ENCODE measurements around the gene DVL1. TPM values are rescaled to one million over a fixed set of nuclear protein-coding genes. Genes with fewer than 3 reads are reported as not detected.

DVL1 gene
- polyA plus RNA-seq, 3 donors: 0.41 to 29.8 (median 0.55) TPM

- H3K4me3 ChIP-seq (replicated peaks in 1 of 3; ENCODE audit: low read depth in 2 of 3, low read length in 3 of 3): no peak overlapping the region
- WGBS (ENCODE audit: insufficient coverage): 96% methylated on average over 10 of the region's 16 CpGs
- no peaks in the 10 kb centered on the region for H3K4me1 Mint-ChIP-seq
- H3K79me2 ChIP-seq (ENCODE audit: insufficient read depth, low read length): no peaks in the 10 kb centered on the region
- no peak overlapping the region for H2AFZ ChIP-seq (ENCODE audit: insufficient read depth, low read depth, low read length, poor library complexity, severe bottlenecking)
- peaks cover 9 to 14% of the 10 kb centered on the region in 2 donors for H3K36me3 ChIP-seq (replicated peaks in 1 of 2; ENCODE audit: control insufficient read depth in 1 of 2, insufficient read depth in 2 of 2, low read length in 2 of 2)
- no peak overlapping the region for H3K4me3 Mint-ChIP-seq
- H3K4me1 ChIP-seq (ENCODE audit: control insufficient read depth in 1 of 2, insufficient read depth in 2 of 2, low read length in 2 of 2): no peaks in the 10 kb centered on the region
- no peaks in the 10 kb centered on the region for H4K20me1 ChIP-seq (ENCODE audit: insufficient read depth, low read length)
- no peak overlapping the region for H3K9ac ChIP-seq (ENCODE audit: insufficient read depth, low read length, poor library complexity, severe bottlenecking)
- H3K9me3 Mint-ChIP-seq: peaks cover 0 to 1% (median 0%) of the 10 kb centered on the region in 7 donors
- TF ChIP-seq CTCF (IDR thresholded peaks at IDR 0.05): no peak
- H3K36me3 Mint-ChIP-seq: peaks cover 10 to 28% of the 10 kb centered on the region in 2 donors
- H3K27me3 ChIP-seq (ENCODE audit: control insufficient read depth in 2 of 2, insufficient read depth in 2 of 2, low read length in 2 of 2): no peaks in the 10 kb centered on the region
- H3K4me2 ChIP-seq (replicated peaks; ENCODE audit: extremely low read depth, low read length, poor library complexity, severe bottlenecking): no peak overlapping the region
- H3K27ac ChIP-seq (ENCODE audit: low read depth in 1 of 2, low read length in 2 of 2): no peak overlapping the region
- DNase-seq: no peak
- peaks cover 0 to 1% (median 0%) of the 10 kb centered on the region in 3 donors for H3K27me3 Mint-ChIP-seq (ENCODE audit: low read depth in 3 of 3)
- peak overlapping the region in 1 of 7 donors; percentile 30 for H3K27ac Mint-ChIP-seq
- intact Hi-C loops (cut with micrococcal nuclease): no loop called here
- no peaks in the 10 kb centered on the region for H3K9me3 ChIP-seq (replicated peaks in 1 of 2; ENCODE audit: control insufficient read depth in 1 of 2, insufficient read depth in 1 of 2, low read length in 2 of 2)
Observed at GRCh38 chr1:1335283-1335682, 13.9 kb downstream of the DVL1 start.

- TF ChIP-seq CTCF (IDR thresholded peaks at IDR 0.05): no peak
- no peaks in the 10 kb centered on the region for H3K27me3 Mint-ChIP-seq (ENCODE audit: low read depth in 3 of 3)
- H3K27me3 ChIP-seq (ENCODE audit: control insufficient read depth in 2 of 2, insufficient read depth in 2 of 2, low read length in 2 of 2): no peaks in the 10 kb centered on the region
- H3K79me2 ChIP-seq (ENCODE audit: insufficient read depth, low read length): no peaks in the 10 kb centered on the region
- H3K27ac Mint-ChIP-seq: no peak overlapping the region
- intact Hi-C loops (cut with micrococcal nuclease): no loop called here
- H3K4me3 ChIP-seq (replicated peaks in 1 of 3; ENCODE audit: low read depth in 2 of 3, low read length in 3 of 3): no peak overlapping the region
- peaks cover 7 to 23% of the 10 kb centered on the region in 2 donors for H3K36me3 Mint-ChIP-seq
- no peak overlapping the region for H3K4me2 ChIP-seq (replicated peaks; ENCODE audit: extremely low read depth, low read length, poor library complexity, severe bottlenecking)
- H3K9ac ChIP-seq (ENCODE audit: insufficient read depth, low read length, poor library complexity, severe bottlenecking): no peak overlapping the region
- no peaks in the 10 kb centered on the region for H3K4me1 ChIP-seq (ENCODE audit: control insufficient read depth in 1 of 2, insufficient read depth in 2 of 2, low read length in 2 of 2)
- no peaks in the 10 kb centered on the region for H4K20me1 ChIP-seq (ENCODE audit: insufficient read depth, low read length)
- H3K4me1 Mint-ChIP-seq: no peaks in the 10 kb centered on the region
- peaks cover 9 to 10% of the 10 kb centered on the region in 2 donors for H3K36me3 ChIP-seq (replicated peaks in 1 of 2; ENCODE audit: control insufficient read depth in 1 of 2, insufficient read depth in 2 of 2, low read length in 2 of 2)
- H3K9me3 ChIP-seq (replicated peaks in 1 of 2; ENCODE audit: control insufficient read depth in 1 of 2, insufficient read depth in 1 of 2, low read length in 2 of 2): no peaks in the 10 kb centered on the region
- no peak overlapping the region for H3K27ac ChIP-seq (ENCODE audit: low read depth in 1 of 2, low read length in 2 of 2)
- no peak overlapping the region for H3K4me3 Mint-ChIP-seq
- H3K9me3 Mint-ChIP-seq: peaks cover 0 to 2% (median 0%) of the 10 kb centered on the region in 7 donors
- DNase-seq: no peak
- no peak overlapping the region for H2AFZ ChIP-seq (ENCODE audit: insufficient read depth, low read depth, low read length, poor library complexity, severe bottlenecking)
- WGBS (ENCODE audit: insufficient coverage): 93% methylated on average over 11 of the region's 11 CpGs
Observed at GRCh38 chr1:1334835-1335234, 14.4 kb downstream of the DVL1 start.

Data from CD14-positive monocyte (primary cell).